ENCODE data around the gene COMMD9.

Gene COMMD9

DNA sequence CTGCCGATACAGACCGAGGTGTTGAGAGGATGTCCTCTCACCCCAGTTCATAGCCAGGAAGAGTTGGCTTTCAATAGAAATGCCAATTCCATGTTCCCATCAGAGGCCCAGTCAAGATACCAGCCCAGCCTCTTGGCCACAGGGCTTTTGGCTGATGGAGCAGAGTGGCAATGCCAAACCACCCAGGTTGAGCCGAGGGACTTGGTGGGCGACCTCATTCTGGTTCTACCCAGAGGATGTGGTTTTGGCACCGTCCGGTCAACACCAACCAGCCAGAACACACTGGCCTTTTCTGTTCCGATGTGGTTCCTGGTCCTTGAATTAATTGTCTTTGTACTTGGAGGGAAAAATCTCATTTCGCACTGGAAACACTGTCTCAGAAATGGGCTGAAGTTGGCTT is 60.5 kb downstream of the COMMD9 start:
- no peak for TF ChIP-seq CTCF (conservative IDR thresholded peaks at IDR 0.05; ENCODE audit: low read depth, low read length)
- DNase-seq (ENCODE audit: low read depth) = no peak
- H3K4me3 ChIP-seq (ENCODE audit: low read length) = no peak overlapping the region

- no peak overlapping the region for H3K4me3 ChIP-seq (ENCODE audit: low read length)
- no peak for DNase-seq (ENCODE audit: low read depth)
- no peak for TF ChIP-seq CTCF (conservative IDR thresholded peaks at IDR 0.05; ENCODE audit: low read depth, low read length)
Observed at GRCh38 chr11:36227044-36227443, 62.2 kb downstream of the COMMD9 start.

- DNase-seq (ENCODE audit: low read depth) = no peak
- no peak for TF ChIP-seq CTCF (conservative IDR thresholded peaks at IDR 0.05; ENCODE audit: low read depth, low read length)
- no peak overlapping the region for H3K4me3 ChIP-seq (ENCODE audit: low read length)
Observed at GRCh38 chr11:36224209-36224882, 64.9 kb downstream of the COMMD9 start.

DNA sequence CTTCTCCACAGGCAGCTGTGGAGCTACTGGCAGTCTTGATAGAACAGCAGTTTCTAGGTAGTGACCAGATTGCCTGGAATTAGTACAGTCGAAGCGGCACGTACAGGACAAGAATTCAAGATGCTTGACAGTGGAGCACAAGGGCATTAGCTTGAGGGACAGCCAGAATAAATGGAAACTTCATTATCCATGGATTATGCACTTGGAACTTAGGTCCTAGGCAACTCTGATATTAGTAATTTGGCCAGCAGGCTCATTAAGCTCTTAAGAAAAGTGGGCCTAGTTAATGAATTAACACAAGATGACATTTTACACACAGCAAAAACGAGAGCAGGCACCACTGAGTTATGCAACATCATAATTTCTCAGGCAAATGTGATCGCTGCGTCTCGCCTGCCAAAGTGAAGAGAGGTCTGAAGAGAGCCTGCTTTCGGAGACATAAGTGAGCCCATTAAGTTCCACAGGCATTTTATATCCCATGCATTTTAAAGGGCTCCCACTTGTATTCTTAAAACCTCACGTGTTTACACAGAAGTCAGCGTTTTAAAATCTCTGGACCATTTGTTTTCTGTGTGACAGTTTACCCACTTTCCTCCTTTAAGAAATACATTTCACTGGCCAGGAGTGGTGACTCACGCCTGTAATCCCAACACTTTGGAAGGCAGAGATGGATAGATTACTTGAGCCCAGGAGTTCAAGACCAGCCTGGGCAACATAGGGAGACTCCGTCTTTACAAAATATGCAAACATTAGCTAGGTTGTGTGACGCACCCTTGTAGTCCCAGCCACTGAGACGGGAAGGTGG is 66.2 kb downstream of the COMMD9 start:
- H3K4me3 ChIP-seq (ENCODE audit: low read length) = no peak overlapping the region
- DNase-seq (ENCODE audit: low read depth) = peak; percentile 82
- TF ChIP-seq CTCF (conservative IDR thresholded peaks at IDR 0.05; ENCODE audit: low read depth, low read length) = no peak
